Panc1 (cell line): ENCODE data around the gene PKP1. TPM values are rescaled to one million over a fixed set of nuclear protein-coding genes. Genes with fewer than 3 reads are reported as not detected.

Experiments
- ATAC-seq: fragments of 200-7000 bp; cut with Tn5 transposase; 2 replicates; pipeline ENCODE4 v1.9.1; 2020; ENCODE audit warnings: mild to moderate bottlenecking, moderate library complexity
- BruUV-seq: library from RNA; stranded (reverse); fragments of 400-500 nt; replicated peaks from 2 replicates; lab custom pipeline; 2021; lab: Mats Ljungman, UMichigan
- CTCF ChIA-PET: fragments of 300-600 bp; sonication (Branson Sonifier 250); formaldehyde crosslinking; loops from one replicate; lab custom pipeline; 2022; ENCODE audit warnings: antibody characterized with exemption; lab: Charles Lee
- POLR2A ChIA-PET: fragments of 300-600 bp; sonication (Branson Sonifier 250); formaldehyde crosslinking; loops from one replicate; lab custom pipeline; 2022; ENCODE audit warnings: antibody characterized with exemption; lab: Charles Lee
- DNase-seq: peaks from one replicate; pipeline ENCODE4 v3.0.0-alpha.2; 2010; ENCODE audit warnings: low read depth, low spot score
- H3K27ac ChIP-seq: 2 replicates; pipeline ENCODE4 v1.5.1; 2011; ENCODE audit warnings: mild to moderate bottlenecking, low read length, inconsistent platforms
- H3K27me3 ChIP-seq: fragments of 200-500 bp; sonication (Bioruptor generic); 2 replicates; pipeline ENCODE4 v1.6.0; 2014; ENCODE audit warnings: low read length, inconsistent platforms; ENCODE audit not compliant: control insufficient read depth, insufficient read depth
- H3K36me3 ChIP-seq: fragments of 200-500 bp; sonication (Bioruptor generic); 2 replicates; pipeline ENCODE4 v1.5.1; 2014; ENCODE audit warnings: inconsistent platforms, mild to moderate bottlenecking, low read length, moderate library complexity; ENCODE audit not compliant: control insufficient read depth, insufficient read depth
- H3K4me1 ChIP-seq: 2 replicates; pipeline ENCODE4 v1.5.1; 2011; ENCODE audit warnings: inconsistent platforms, mild to moderate bottlenecking, low read length, moderate library complexity; ENCODE audit not compliant: control insufficient read depth, insufficient read depth
- H3K4me3 ChIP-seq, 2 experiments: 2 replicates each; pipeline ENCODE4 v1.5.1; 2011 to 2012; ENCODE audit warnings: low read depth in 2 of 2, low read length in 2 of 2, mild to moderate bottlenecking in 2 of 2, inconsistent platforms in 1 of 2, moderate library complexity in 1 of 2
- H3K9me3 ChIP-seq: fragments of 200-500 bp; sonication (Bioruptor generic); 2 replicates; pipeline ENCODE4 v1.5.1; 2014; ENCODE audit warnings: low read depth, mild to moderate bottlenecking, inconsistent platforms, low read length, moderate library complexity; ENCODE audit not compliant: control insufficient read depth, insufficient read depth
- CTCF ChIP-seq: fragments of 450-650 bp; IDR thresholded peaks from 2 replicates; pipeline ENCODE4 v1.5.1; 2017; ENCODE audit warnings: mild to moderate bottlenecking
- POLR2AphosphoS5 ChIP-seq: IDR thresholded peaks from 2 replicates; pipeline ENCODE4 v1.6.1; 2012; ENCODE audit warnings: mild to moderate bottlenecking, low read depth, low read length, moderate library complexity
- REST ChIP-seq, 2 experiments: IDR thresholded peaks; 2 replicates each; pipeline ENCODE4 v1.6.1; 2011 to 2012; ENCODE audit warnings: low read depth in 2 of 2, control low read depth in 1 of 2, low read length in 1 of 2, mild to moderate bottlenecking in 1 of 2, moderate library complexity in 1 of 2; ENCODE audit not compliant: insufficient read depth in 1 of 2
- SIN3A ChIP-seq: IDR thresholded peaks from 2 replicates; pipeline ENCODE4 v1.6.1; 2012; ENCODE audit warnings: low read depth, mild to moderate bottlenecking, low read length, moderate library complexity, borderline replicate concordance; ENCODE audit not compliant: insufficient read depth
- TCF7L2 ChIP-seq: IDR thresholded peaks from 2 replicates; pipeline ENCODE4 v1.6.1; 2011; ENCODE audit warnings: mild to moderate bottlenecking, low read depth, low read length, inconsistent platforms
- in situ Hi-C: cut with HindIII; loops from 2 replicates; pipeline ENCODE4 v1.10.0; 2016; ENCODE audit warnings: low sequenced_read_pairs, low pct_unique_long_range_greater_than_20kb
- intact Hi-C: fragments of 100-400 bp; cut with micrococcal nuclease; formaldehyde crosslinking; loops from one replicate; pipeline ENCODE4 v1.10.0; 2022; ENCODE audit not compliant: unreplicated experiment
- total RNA-seq: library from RNA; stranded (reverse); gene quantifications from one replicate; pipeline ENCODE4 v1.2.1, GENCODE V29; 2021; ENCODE audit not compliant: unreplicated experiment

The PKP1 gene
- total RNA-seq, 1 experiment from 2014 or later = 0.44 TPM

- no peak for ATAC-seq
- BruUV-seq = no TSS peak
- Histone ChIP-seq H3K4me1 (no peaks in the 10 kb centered on the region), H3K36me3 (no peaks in the 10 kb centered on the region), H3K9me3 (no peaks in the 10 kb centered on the region), H3K27ac (no peak overlapping the region), H3K4me3 (no peak overlapping the region), H3K27me3 (peaks cover 8% of the 10 kb centered on the region)
- TF ChIP-seq TCF7L2 = peak; percentile 54
- no peak for TF ChIP-seq CTCF
- TF ChIP-seq REST (IDR thresholded peaks at IDR 0.05; ENCODE audit: insufficient read depth in 1 of 2, low read depth in 2 of 2, low read length in 1 of 2) = no peak
- TF ChIP-seq SIN3A = no peak
- no peak for TF ChIP-seq POLR2AphosphoS5
- intact Hi-C loops = no loop called here
- POLR2A ChIA-PET = no interaction called here
- no peak for DNase-seq
- CTCF ChIA-PET = no interaction called here
- in situ Hi-C loops = no loop called here
Measured at GRCh38 chr1:201291916-201292315, 8.6 kb downstream of the PKP1 start.

- DNase-seq (no peak), ATAC-seq (no peak)
- intact Hi-C loops = no loop called here
- H3K4me1 ChIP-seq = no peaks in the 10 kb centered on the region
- ChIA-PET POLR2A (no interaction called here), CTCF (no interaction called here)
- H3K36me3 ChIP-seq = no peaks in the 10 kb centered on the region
- no TSS peak for BruUV-seq
- TF ChIP-seq SIN3A (no peak), TCF7L2 (no peak), CTCF (no peak)
- H3K27me3 ChIP-seq = peaks cover 8% of the 10 kb centered on the region
- no peaks in the 10 kb centered on the region for H3K9me3 ChIP-seq
- in situ Hi-C loops = no loop called here
- no peak overlapping the region for H3K4me3 ChIP-seq
- H3K27ac ChIP-seq = no peak overlapping the region
Measured at GRCh38 chr1:201294876-201295275, 11.6 kb downstream of the PKP1 start.
